HG03469 (cell line): ENCODE data around the gene ZNF324.
"Not testable (repeated sequence)": the region's sequence is repeated elsewhere in the genome, so short reads cannot be mapped to it uniquely, and the experiment has no call there.

Experiments
- ATAC-seq: cut with Tn5 transposase; IDR thresholded peaks from one replicate; pipeline ENCODE4 v1.9.1; 2021; ENCODE audit warnings: mild to moderate bottlenecking, moderate library complexity, moderate number of reproducible peaks; ENCODE audit not compliant: unreplicated experiment

The ZNF324 gene

DNA sequence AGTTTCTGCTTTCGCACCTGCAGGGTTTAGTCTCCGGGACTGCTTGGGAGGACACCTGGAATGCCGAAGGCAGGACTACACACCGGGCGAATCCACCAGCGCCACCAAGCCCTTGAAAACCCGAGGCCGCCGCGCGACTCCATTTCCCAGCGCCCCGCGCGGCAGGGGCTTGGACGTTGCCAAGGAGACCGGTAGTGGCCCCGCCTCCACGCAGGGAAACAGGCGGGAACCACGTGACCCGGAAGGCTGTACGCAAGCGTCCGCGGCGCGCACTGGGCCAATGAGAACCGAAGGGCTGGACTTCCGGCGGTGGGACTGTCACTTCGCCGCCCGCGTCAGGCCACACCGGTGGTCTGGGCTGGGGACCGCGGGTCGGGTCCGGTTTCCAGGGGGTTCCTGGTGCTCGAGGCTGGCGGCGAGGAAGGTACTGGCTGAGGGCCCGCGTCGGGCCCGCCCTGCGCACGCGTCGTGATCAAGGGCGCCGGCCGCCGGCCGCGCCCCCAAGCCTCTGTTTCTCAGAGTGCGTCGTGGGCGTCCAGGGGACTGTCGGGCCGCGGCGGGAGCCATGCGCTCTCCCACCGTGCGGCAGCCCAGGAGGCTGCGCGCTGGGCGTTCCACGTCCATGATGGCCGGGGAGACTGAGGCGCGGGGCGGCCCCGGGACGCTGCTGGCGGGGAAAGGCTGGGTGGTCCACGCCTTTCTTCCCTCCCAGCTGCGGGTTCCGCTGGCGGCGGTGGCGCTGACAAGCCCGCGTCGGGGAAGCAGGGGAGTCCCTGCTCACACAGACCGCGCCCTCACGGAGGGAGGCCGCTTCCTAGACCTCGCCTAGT, at the start of gene ZNF324:
TSS of gene ZNF324 (plus strand) at position 321 of the 830 bp plus-strand sequence. CDS start 2,106 bp downstream, outside the sequence.
- peak; percentile 79 for ATAC-seq

DNA sequence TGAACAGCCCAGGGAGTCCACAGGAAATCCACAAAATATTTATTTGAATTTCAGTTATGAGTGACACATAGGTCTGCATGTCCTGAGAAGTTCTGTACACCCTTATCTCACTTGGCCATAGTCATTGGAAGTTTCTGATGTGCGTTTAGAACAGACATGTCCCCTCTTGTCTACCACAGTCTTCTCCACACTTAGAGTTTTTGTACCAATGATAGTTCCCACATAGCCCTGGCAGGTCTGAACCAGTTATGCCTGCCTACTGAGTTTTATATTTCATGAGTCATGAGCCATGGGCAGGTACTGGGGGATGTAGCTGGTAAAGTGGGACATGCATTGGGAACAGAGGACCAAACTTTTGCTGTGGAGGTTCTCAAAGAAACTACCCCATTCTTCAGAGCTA, 38.3 kb upstream of the ZNF324 start:
- no peak for ATAC-seq

DNA sequence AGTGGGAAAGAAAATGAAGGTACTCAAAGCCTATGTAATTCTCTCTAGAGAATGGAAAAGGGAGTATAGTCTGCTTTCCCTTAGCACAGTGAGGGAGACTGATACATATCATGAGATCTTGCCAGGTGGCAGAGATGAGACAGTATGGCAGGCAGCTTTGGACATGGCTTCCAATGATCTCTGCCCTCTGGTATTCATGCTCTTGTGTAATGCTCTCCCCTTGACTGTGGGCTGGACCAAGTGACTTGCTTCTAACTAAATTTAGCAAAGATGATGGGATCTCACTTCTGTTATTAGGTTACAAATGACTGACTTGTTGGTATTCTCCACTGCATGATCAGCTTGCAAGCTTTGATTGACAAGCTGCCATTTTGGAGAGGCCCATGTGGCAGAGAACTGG, 37.1 kb upstream of the ZNF324 start:
- no peak for ATAC-seq

- ATAC-seq: no peak
Measured at GRCh38 chr19:58434217-58434616, 32.7 kb upstream of the ZNF324 start.

DNA sequence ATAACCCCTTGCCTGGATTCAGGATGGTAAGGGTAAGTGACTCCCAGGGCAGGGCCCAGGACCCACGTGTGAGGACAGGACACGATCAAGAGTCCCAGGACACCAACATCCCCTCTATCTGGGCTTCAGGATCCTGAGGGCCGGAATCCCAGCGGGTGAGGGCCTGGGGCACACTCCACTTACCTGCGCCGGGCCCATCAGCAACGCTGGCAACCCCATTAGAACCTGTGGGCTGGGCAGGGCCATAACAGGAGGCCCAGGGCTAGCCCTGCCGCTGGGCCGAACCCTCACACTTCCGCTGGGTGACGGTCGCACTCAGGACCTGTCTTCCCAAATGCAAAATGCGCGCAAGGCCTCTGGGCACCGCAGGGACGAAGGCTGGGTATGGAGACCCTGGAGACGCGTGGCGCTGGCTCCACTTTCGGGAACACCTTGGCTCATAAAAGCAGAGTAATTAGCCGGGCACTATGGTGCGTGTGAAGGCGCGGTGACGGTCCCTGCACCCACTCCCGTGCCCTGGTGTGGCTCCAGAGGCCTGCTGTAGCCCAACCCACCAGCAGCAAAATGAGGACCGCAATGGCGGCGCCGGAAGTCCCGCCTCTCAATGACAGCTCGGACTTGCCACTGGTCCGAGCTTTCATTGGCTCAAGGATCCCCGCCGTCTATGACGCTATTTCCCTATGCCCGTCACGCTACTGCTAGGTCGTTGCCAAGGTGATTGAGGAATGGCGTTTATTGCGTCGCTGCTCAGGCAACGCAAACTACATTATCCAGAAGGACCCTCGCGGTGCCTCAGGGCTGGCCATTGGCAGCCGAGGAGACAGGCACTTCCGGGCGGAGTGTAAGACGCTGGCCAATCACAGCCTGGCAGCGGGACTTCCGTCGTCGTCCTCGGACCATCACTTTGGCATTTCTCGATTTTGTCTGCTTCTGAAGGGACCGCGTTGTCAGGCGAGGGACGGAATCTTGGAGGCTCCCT, 27.0 kb upstream of the ZNF324 start, which contains the start of gene ZNF132:
TSS of gene ZNF132 (minus strand) at position 578 of the 979 bp plus-strand sequence. CDS start at position 246, 332 bp downstream.
- peak; percentile 89 for ATAC-seq

DNA sequence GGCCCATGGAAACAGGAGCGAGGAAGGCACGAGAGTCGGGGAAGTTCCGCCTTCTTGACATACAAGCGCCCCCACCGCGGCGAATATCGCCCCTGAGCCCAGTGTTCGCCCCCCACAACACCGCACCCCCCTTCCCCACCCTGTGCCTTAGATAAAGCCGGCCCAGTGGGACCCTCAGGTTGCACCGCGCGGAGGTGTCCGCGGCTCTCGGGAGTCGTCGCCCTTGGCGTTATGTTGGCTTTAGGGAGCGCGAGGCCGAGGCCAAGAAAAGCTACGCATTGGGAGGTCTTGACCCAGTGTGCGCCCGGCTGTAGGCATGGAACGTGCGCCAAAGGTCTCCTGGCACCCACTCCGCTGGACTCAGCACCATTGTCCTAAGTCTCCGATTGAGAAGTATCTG, 26.3 kb upstream of the ZNF324 start:
- ATAC-seq: no peak

GRCh38 chr19:58442986-58443385, 23.9 kb upstream of the ZNF324 start:
- not testable (repeated sequence) for ATAC-seq

DNA sequence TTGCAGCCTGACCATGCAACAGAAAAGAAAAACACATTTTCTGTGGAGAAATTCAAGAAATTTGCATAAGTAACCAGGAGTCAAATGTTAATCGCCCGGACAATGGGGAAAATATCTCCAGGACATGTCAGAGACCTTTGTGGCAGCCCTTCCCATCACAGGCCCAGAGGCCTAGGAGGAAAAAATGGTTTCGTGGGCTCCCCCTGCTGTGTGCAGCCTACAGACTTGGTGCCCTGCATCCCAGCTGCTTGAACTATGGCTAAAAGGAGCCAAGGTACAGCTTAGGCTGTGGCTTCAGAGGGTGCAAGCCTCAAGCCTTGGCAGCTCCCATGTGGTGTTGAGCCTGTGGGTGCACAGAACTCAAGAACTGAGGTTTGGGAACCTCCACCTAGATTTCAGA, 18.0 kb upstream of the ZNF324 start:
- not testable (repeated sequence) for ATAC-seq

GRCh38 chr19:58449980-58450379, 16.9 kb upstream of the ZNF324 start:
- not testable (repeated sequence) for ATAC-seq

DNA sequence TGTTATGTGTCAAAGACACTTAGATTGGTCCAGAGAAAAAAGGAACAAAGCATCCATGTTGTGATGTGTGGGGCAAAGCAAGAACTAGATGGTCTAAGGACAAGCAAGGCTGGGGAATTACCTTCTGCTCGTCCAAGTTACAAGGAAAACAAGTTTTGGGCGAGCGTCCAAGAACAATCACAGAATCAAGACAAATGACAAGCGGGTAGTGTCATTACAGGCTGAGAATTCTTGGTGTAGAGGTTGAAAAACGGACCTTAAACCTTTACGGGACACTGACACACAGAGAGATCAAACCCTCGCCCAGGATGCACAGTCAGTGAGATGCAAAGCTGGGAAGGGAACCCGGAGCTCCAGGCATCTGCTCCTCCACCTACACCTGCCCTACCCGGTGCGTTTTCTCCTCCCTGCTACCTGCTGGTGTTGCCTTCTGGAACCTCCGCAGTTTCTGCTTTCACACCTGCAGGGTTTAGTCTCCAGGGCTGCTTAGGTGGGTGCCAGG, 16.0 kb upstream of the ZNF324 start:
- ATAC-seq: no peak

GRCh38 chr19:58451358-58452101, 15.3 kb upstream of the ZNF324 start, which contains the start of gene ZNF324B:
Gene ZNF324B (plus strand): TSS chr19:58451622. CDS start chr19:58453702, 2,080 bp downstream.
- peak; percentile 82 for ATAC-seq

DNA sequence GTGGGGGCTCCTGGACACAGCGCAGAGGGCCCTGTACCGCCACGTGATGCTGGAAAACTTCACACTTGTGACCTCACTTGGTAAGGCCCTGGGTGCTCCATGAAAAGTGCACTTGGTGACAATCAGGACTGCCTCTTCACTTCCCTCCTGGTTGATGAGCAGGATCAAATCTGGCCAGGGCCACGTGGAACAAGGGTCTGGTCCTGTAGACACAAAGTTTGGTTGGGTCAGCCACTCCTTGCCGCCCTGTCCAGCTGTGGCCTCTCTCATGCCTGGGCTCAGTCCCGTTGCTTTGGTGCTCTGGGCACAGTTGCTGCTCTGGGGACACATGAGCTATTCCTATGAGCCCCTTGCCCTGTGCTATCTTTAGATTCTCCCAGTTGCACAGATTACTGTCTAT, 13.1 kb upstream of the ZNF324 start:
- ATAC-seq: no peak

- no peak for ATAC-seq
Measured at GRCh38 chr19:58455306-58455705, 11.6 kb upstream of the ZNF324 start.

DNA sequence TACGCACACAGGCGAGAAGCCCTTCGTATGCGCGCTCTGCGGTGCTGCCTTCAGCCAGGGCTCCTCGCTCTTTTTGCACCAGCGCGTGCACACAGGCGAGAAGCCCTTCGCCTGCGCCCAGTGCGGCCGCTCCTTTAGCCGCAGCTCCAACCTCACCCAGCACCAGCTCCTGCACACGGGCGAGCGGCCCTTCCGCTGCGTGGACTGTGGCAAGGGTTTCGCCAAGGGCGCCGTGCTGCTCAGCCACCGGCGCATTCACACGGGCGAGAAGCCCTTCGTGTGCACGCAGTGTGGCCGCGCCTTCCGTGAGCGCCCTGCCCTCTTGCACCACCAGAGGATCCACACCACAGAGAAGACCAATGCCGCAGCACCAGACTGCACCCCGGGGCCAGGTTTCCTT, 10.8 kb upstream of the ZNF324 start:
- no peak for ATAC-seq

- ATAC-seq: no peak
Measured at GRCh38 chr19:58460039-58460438, 6.8 kb upstream of the ZNF324 start.

- ATAC-seq: peak; percentile 2
Measured at GRCh38 chr19:58466089-58466759, 656 bp upstream of the ZNF324 start.

DNA sequence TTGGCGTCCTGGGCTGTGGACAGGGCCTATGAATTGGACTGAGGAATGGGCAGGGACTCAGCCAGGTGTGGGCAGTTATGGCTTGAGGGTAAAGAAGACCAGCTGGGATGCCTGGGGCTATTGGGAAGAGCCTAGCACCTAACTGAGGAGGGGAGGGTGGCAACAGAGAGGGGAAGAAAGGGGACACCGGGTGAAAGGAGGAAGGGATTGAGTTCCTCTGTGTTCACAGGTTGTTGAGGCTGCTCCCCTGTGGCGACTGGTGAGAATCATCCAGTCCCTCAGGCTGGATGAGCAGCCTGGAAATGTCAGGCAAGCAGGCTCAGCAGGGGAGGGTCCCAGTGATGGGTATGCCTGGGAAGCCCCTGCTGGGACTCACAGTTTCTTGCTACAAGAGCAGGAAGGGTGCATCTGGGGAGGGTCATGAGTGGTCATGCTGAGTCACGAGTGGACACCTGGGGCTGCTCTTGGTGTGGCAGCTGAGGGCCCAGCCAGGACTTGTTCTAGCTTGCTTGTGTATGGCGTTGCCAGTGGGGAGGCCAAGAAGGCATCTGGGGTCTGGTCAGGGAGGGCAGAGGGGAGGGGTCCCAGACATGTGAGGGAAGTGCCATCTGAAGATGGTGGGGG, 1.4 kb downstream of the ZNF324 start:
- no peak for ATAC-seq

DNA sequence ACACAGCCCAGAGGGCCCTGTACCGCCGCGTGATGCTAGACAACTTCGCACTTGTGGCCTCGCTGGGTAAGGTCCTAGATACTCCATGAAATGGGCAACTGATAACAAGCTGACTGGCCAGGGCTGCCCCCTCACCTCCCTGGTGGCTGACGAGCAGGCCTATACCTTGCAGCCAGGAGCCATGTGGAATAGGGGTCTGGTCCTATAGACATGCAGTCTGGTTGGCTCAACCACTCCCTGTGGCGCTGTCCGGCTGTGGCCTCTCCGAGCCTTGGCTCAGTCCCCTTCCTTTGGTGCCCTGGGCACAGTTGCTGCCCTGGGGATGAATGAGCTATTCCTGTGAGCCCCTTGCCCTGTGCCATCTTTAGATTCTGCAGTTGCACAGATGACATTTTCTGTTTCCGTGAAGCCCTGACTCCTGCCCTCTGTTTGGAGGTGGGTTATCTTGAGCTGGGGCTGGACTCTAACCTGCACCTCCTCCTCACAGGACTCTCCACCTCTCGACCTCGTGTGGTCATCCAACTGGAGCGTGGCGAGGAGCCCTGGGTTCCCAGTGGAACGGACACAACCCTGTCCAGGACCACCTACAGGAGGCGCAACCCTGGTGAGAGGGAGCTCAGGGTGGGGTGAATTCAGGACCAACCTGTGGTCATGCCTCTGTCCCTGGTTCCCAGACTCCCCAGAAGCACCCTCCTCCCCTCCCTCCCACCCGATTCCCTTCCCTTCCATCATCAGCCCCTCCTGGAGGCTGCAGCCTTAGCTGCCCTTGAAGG, 2.5 kb downstream of the ZNF324 start:
- no peak for ATAC-seq
